Esophagus muscularis mucosa (tissue), 4 donors: ENCODE results near the gene S1PR3. TPM values are rescaled to one million over a fixed set of nuclear protein-coding genes. Genes with fewer than 3 reads are reported as not detected.

ENCODE experiments used
- DNase-seq: peaks from one replicate; pipeline ENCODE4 v3.0.0-alpha.2; 2017; ENCODE audit errors: extremely low spot score
- H3K27ac ChIP-seq, 4 donors: fragments of 200-600 bp; sonication (generic); replicated peaks in 1 of 4; 1 replicate in 3 of 4; 2 replicates in 1 of 4; pipeline ENCODE4 v1.5.1; 2016 to 2019; ENCODE audit warnings: mild to moderate bottlenecking in 1 of 4
- H3K27me3 ChIP-seq, 4 donors: fragments of 200-600 bp; sonication (generic); one replicate each; pipeline versions ENCODE4 v1.5.1 to v1.6.0; 2016 to 2019
- H3K36me3 ChIP-seq, 4 donors: fragments of 200-600 bp; sonication (generic); one replicate each; pipeline ENCODE4 v1.5.1; 2016 to 2019
- H3K4me1 ChIP-seq, 4 donors: fragments of 200-600 bp; sonication (generic); one replicate each; pipeline ENCODE4 v1.5.1; 2016 to 2019
- H3K4me3 ChIP-seq, 4 donors: fragments of 200-600 bp; sonication (generic); 1 replicate in 2 of 4; 2 replicates in 2 of 4; pipeline ENCODE4 v1.5.1; 2016 to 2019; ENCODE audit warnings: mild to moderate bottlenecking in 4 of 4, moderate library complexity in 1 of 4
- H3K9me3 ChIP-seq, 4 donors: fragments of 200-600 bp; sonication (generic); 1 replicate in 3 of 4; 2 replicates in 1 of 4; pipeline ENCODE4 v1.5.1; 2016 to 2019
- CTCF ChIP-seq, 3 experiments: fragments of 200-600 bp in 2 of 3; fragments of 450-650 bp in 1 of 3; sonication (generic) in 2 of 3; IDR thresholded peaks; one replicate each; pipeline ENCODE4 v1.5.1; 2017 to 2019; ENCODE audit warnings: antibody characterized with exemption in 3 of 3, mild to moderate bottlenecking in 2 of 3, moderate library complexity in 1 of 3
- EP300 ChIP-seq: sonication (generic); formaldehyde crosslinking; IDR thresholded peaks from one replicate; pipeline ENCODE4 v1.6.1; 2017; ENCODE audit warnings: antibody characterized with exemption
- POLR2A ChIP-seq: fragments of 450-650 bp; IDR thresholded peaks from one replicate; pipeline ENCODE4 v1.6.1; 2017; ENCODE audit warnings: antibody characterized with exemption, moderate library complexity, mild to moderate bottlenecking, low read depth
- POLR2AphosphoS5 ChIP-seq, 2 donors: sonication (generic); formaldehyde crosslinking; IDR thresholded peaks; one replicate each; pipeline ENCODE4 v1.6.1; 2017; ENCODE audit warnings: antibody characterized with exemption in 2 of 2
- WGBS: methylation state at CpG from one replicate; pipeline ENCODE4 v1.1.5; 2018; 5-methylcytosine and 5-hydroxymethylcytosine counted together
- intact Hi-C: fragments of 100-400 bp; cut with DNase I; formaldehyde crosslinking; loops from one replicate; pipeline ENCODE4 v1.15.1; 2023
- total RNA-seq, 4 donors: library from RNA; depleted of rRNA; stranded (reverse); fragments of >200 nt; gene quantifications; one replicate each; pipeline versions ENCODE4 v1.1.0 to v1.2.1, GENCODE V29; 2016

Gene S1PR3
- total RNA-seq, 4 donors from 2014 or later: 184 to 340 (median 223) TPM

GRCh38 chr9:88973281-88974045, 17.8 kb upstream of the S1PR3 start:
- intact Hi-C loops: no loop called here
- Histone ChIP-seq H3K4me1 (peaks cover 5 to 29% (median 17%) of the 10 kb centered on the region in 4 donors), H3K27ac (no peak overlapping the region), H3K9me3 (no peaks in the 10 kb centered on the region), H3K27me3 (no peaks in the 10 kb centered on the region), H3K4me3 (no peak overlapping the region), H3K36me3 (no peaks in the 10 kb centered on the region)
- WGBS: 91% methylated on average over 9 of the region's 12 CpGs
- TF ChIP-seq POLR2A (no peak), CTCF (IDR thresholded peaks at IDR 0.05) (no peak), POLR2AphosphoS5 (IDR thresholded peaks at IDR 0.05) (no peak), EP300 (no peak)
- DNase-seq: no peak

GRCh38 chr9:88974641-88975040, 16.6 kb upstream of the S1PR3 start:
- Histone ChIP-seq H3K36me3 (no peaks in the 10 kb centered on the region), H3K4me1 (peaks cover 5 to 41% (median 25%) of the 10 kb centered on the region in 4 donors), H3K4me3 (no peak overlapping the region), H3K9me3 (no peaks in the 10 kb centered on the region), H3K27me3 (no peaks in the 10 kb centered on the region), H3K27ac (no peak overlapping the region)
- intact Hi-C loops: no loop called here
- whole genome bisulfite sequencing: 90% methylated on average over 7 of the region's 7 CpGs
- TF ChIP-seq POLR2AphosphoS5 (IDR thresholded peaks at IDR 0.05) (no peak), EP300 (no peak), POLR2A (no peak), CTCF (IDR thresholded peaks at IDR 0.05) (no peak)
- no peak for DNase-seq

- DNase-seq: no peak
- 51% methylated on average over 8 of the region's 8 CpGs for WGBS
- TF ChIP-seq POLR2AphosphoS5 (IDR thresholded peaks at IDR 0.05): no peak
- no peak for TF ChIP-seq EP300
- TF ChIP-seq POLR2A: no peak
- no peak for TF ChIP-seq CTCF (IDR thresholded peaks at IDR 0.05)
- Histone ChIP-seq H3K4me1 (peaks cover 12 to 55% (median 34%) of the 10 kb centered on the region in 4 donors), H3K27me3 (no peaks in the 10 kb centered on the region), H3K4me3 (no peak overlapping the region), H3K36me3 (no peaks in the 10 kb centered on the region), H3K9me3 (no peaks in the 10 kb centered on the region), H3K27ac (peak overlapping the region in 3 of 4 donors; percentile 46 to 70 (median 68))
- intact Hi-C loops: no loop called here
These were observed 15.0 kb upstream of the S1PR3 start for GRCh38 chr9:88975966-88976889.

DNA sequence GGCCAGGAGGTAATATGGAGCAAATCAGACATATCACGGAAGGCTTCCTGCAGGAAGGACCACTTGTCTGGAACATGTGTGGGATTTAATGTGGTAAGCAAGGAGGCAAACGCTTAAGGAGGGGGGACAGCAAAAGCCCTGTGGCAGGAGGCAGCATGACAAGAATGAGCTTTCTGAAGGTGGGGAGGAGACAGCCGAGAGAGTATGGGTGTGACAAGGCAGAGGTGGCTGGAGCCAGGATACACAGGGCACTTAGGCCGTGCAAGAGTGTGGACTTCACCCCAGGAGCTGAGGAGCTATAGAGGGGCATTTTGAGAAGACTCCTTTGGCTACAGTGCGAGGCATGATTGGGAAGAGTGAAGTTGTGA, 14.4 kb upstream of the S1PR3 start:
- Histone ChIP-seq H3K36me3 (no peaks in the 10 kb centered on the region), H3K4me3 (no peak overlapping the region), H3K27ac (peak overlapping the region in 3 of 4 donors; percentile 68 to 76 (median 70)), H3K27me3 (no peaks in the 10 kb centered on the region), H3K9me3 (no peaks in the 10 kb centered on the region), H3K4me1 (peaks cover 12 to 58% (median 37%) of the 10 kb centered on the region in 4 donors)
- DNase-seq: no peak
- intact Hi-C loops: no loop called here
- 84% methylated on average over 5 of the region's 5 CpGs for WGBS
- no peak for TF ChIP-seq EP300
- TF ChIP-seq CTCF (IDR thresholded peaks at IDR 0.05): no peak
- TF ChIP-seq POLR2A: no peak
- TF ChIP-seq POLR2AphosphoS5 (IDR thresholded peaks at IDR 0.05): no peak
